Smooth muscle cell (in vitro differentiated cells): Measurements from ENCODE around the gene SELPLG. TPM values are rescaled to one million over a fixed set of nuclear protein-coding genes. Genes with fewer than 3 reads are reported as not detected.

Experiments
- DNase-seq: peaks from one replicate; lab custom pipeline; 2025; ENCODE audit not compliant: unreplicated experiment; lab: John Stamatoyannopoulos, UW
- H2AFZ ChIP-seq: fragments of 200-600 bp; sonication (generic); 2 replicates; pipeline ENCODE4 v1.6.0; 2016; ENCODE audit warnings: antibody characterized with exemption, low read depth, mild to moderate bottlenecking
- H3F3A ChIP-seq: fragments of 200-600 bp; sonication (generic); 2 replicates; pipeline ENCODE4 v1.6.0; 2017; ENCODE audit warnings: antibody characterized with exemption, low read depth
- H3K27ac ChIP-seq: fragments of 200-600 bp; sonication (generic); 2 replicates; pipeline ENCODE4 v1.5.1; 2016; ENCODE audit warnings: low read depth, mild to moderate bottlenecking
- H3K27me3 ChIP-seq: fragments of 200-600 bp; sonication (generic); 2 replicates; pipeline ENCODE4 v1.6.1; 2016; ENCODE audit warnings: low read depth, mild to moderate bottlenecking
- H3K36me3 ChIP-seq: fragments of 200-600 bp; sonication (generic); 2 replicates; pipeline ENCODE4 v1.5.1; 2016; ENCODE audit warnings: low read depth
- H3K4me1 ChIP-seq: fragments of 200-600 bp; sonication (generic); 2 replicates; pipeline ENCODE4 v1.5.1; 2016; ENCODE audit warnings: low read depth
- H3K4me2 ChIP-seq: fragments of 200-600 bp; sonication (generic); 2 replicates; pipeline ENCODE4 v1.6.0; 2016; ENCODE audit warnings: mild to moderate bottlenecking
- H3K4me3 ChIP-seq: fragments of 200-600 bp; sonication (generic); 2 replicates; pipeline ENCODE4 v1.5.1; 2016; ENCODE audit warnings: mild to moderate bottlenecking
- H3K79me2 ChIP-seq: fragments of 200-600 bp; sonication (generic); 2 replicates; pipeline ENCODE4 v1.6.0; 2016; ENCODE audit warnings: low read depth, mild to moderate bottlenecking
- H3K9ac ChIP-seq: fragments of 200-600 bp; sonication (generic); 2 replicates; pipeline ENCODE4 v1.6.0; 2016; ENCODE audit warnings: low read depth
- H3K9me3 ChIP-seq: fragments of 200-600 bp; sonication (generic); replicated peaks from 2 replicates; pipeline ENCODE4 v1.5.1; 2016; ENCODE audit warnings: low read depth
- H4K20me1 ChIP-seq: fragments of 200-600 bp; sonication (generic); 2 replicates; pipeline ENCODE4 v1.6.0; 2016; ENCODE audit warnings: low read depth
- WGBS: methylation state at CpG from one replicate; pipeline ENCODE4 v1.1.7; 2016; ENCODE audit warnings: low lambda C conversion rate; 5-methylcytosine and 5-hydroxymethylcytosine counted together
- polyA plus RNA-seq: library from polyadenylated mRNA; unstranded; fragments of >200 nt; fragmentation: Nextera tagmentation; extraction: Ambion mirVana; gene quantifications from 2 replicates; pipeline ENCODE4 v1.2.1, GENCODE V29; 2016
- total RNA-seq: library from RNA; depleted of rRNA; stranded (reverse); fragments of >200 nt; gene quantifications from 2 replicates; pipeline ENCODE4 v1.2.3, GENCODE V29; 2014
- TF ChIP-seq, protein P1 (sequence below): fragments of 200-600 bp; sonication (generic); IDR thresholded peaks from 2 replicates; pipeline ENCODE4 v1.5.1; 2017; ENCODE audit warnings: borderline replicate concordance, mild to moderate bottlenecking, antibody characterized with exemption; ENCODE audit not compliant: insufficient read depth, poor library complexity, severe bottlenecking

The SELPLG gene
- total and polyA plus RNA-seq, 2 experiments from 2014 or later, result 0.09 to 2.0 TPM

DNA sequence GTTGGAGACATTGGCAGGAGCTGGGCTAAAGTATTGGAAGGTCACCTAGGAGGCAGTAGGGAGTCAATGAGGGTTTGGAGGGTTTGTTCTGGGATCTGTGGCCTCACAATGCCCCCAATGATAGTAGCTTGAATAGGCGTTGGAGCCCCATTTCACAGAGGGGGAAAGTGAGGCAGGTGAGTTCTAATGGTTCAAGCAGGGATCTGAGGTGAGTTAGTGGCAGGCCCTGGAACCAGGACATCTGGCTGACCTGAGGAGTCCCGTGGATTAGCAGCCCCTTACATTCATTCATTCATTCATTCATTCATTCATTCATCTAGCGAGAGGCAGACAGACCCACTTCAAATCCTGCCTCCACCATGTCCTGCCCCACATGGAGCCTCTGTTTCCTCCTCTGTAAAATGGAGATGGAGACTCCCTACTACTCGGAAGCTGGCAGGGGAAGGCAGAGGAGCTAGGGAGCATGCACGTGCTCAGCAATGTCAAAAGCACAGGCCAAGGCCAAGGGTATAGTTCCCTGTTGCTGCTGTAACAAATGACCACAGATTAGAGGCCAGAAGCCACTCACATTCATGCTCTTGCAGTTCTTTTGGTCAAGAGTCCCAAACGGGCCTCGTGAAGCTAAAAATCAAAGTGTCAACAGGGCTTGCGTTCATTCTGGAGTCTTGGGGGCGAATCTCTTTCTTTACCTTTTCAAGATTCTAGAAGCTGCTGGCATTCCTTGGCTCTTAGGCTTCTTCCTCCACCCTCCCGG is 33.6 kb downstream of the SELPLG start:
- H3K27ac ChIP-seq, result no peak overlapping the region
- no peaks in the 10 kb centered on the region for H3K36me3 ChIP-seq
- H3K4me1 ChIP-seq, result no peaks in the 10 kb centered on the region
- no peak overlapping the region for H3K4me3 ChIP-seq
- H3K27me3 ChIP-seq, result no peaks in the 10 kb centered on the region
- DNase-seq, result no peak
- H3F3A ChIP-seq, result no peaks in the 10 kb centered on the region
- H3K9ac ChIP-seq, result no peak overlapping the region
- H3K79me2 ChIP-seq, result peaks cover 30% of the 10 kb centered on the region
- no peak overlapping the region for H2AFZ ChIP-seq
- H4K20me1 ChIP-seq, result no peaks in the 10 kb centered on the region
- no peaks in the 10 kb centered on the region for H3K9me3 ChIP-seq
- TF ChIP-seq, protein P1, sequence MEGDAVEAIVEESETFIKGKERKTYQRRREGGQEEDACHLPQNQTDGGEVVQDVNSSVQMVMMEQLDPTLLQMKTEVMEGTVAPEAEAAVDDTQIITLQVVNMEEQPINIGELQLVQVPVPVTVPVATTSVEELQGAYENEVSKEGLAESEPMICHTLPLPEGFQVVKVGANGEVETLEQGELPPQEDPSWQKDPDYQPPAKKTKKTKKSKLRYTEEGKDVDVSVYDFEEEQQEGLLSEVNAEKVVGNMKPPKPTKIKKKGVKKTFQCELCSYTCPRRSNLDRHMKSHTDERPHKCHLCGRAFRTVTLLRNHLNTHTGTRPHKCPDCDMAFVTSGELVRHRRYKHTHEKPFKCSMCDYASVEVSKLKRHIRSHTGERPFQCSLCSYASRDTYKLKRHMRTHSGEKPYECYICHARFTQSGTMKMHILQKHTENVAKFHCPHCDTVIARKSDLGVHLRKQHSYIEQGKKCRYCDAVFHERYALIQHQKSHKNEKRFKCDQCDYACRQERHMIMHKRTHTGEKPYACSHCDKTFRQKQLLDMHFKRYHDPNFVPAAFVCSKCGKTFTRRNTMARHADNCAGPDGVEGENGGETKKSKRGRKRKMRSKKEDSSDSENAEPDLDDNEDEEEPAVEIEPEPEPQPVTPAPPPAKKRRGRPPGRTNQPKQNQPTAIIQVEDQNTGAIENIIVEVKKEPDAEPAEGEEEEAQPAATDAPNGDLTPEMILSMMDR, result no peak
- no peak overlapping the region for H3K4me2 ChIP-seq
- WGBS, result 95% methylated on average over 10 of the region's 10 CpGs

DNA sequence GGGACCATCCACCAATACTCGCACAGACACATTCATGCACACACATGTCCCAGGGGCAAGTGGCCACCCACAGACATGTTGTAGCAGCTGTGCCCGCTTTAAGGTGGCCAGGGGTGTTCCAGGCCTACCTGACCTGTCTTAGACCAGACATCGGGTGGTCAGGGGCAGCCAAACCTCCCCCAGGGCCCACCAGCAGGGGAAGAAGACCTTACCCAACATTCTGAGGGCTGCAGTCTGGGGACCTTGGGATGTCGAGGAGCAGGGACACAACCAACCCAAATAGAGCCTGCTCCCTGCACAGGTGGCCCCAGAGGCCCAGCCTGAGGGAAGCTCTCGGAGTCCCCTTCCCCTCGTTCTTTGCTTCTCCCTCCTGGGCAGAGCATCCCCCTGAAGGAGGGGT is 34.2 kb downstream of the SELPLG start:
- no peak overlapping the region for H2AFZ ChIP-seq
- no peak overlapping the region for H3K4me2 ChIP-seq
- no peak overlapping the region for H3K9ac ChIP-seq
- 96% methylated on average over 6 of the region's 6 CpGs for WGBS
- H3K79me2 ChIP-seq, result peaks cover 36% of the 10 kb centered on the region
- no peaks in the 10 kb centered on the region for H3K36me3 ChIP-seq
- TF ChIP-seq, protein P1, result no peak
- no peaks in the 10 kb centered on the region for H3K4me1 ChIP-seq
- H3K27me3 ChIP-seq, result no peaks in the 10 kb centered on the region
- H3K4me3 ChIP-seq, result no peak overlapping the region
- no peaks in the 10 kb centered on the region for H3F3A ChIP-seq
- H3K9me3 ChIP-seq, result no peaks in the 10 kb centered on the region
- no peak overlapping the region for H3K27ac ChIP-seq
- DNase-seq, result no peak
- H4K20me1 ChIP-seq, result no peaks in the 10 kb centered on the region

DNA sequence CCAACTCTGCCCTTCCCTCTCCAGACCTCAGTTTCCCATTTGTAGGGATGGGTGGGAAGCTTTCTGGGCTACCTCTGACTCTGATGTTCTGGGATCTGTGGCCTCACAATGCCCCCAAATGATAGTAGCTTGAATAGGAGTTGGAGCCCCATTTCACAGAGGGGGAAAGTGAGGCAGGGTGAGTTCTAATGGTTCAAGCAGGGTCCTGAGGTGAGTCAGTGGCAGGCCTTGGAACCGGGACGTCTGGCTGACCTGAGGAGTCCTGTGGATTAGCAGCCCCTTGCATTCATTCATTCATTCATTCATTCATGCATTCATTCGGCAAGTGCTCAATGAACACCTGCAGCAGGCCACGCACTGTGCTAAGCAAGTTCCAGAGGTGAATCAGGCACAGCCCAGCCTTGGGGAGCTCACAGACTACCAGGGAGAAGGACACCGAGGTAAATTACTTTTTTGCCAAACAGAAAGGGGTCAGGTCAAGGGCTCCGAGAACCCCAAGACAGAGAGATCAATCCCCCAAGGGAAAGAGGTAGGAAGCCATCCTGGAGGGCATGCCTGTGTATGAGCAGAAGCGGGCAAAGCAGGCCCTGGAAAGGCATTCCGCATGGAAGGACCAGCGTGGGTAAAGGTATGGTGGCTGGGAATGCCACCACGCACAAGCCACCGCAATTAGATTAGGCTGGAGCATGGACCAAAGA is 35.0 kb downstream of the SELPLG start:
- no peak for DNase-seq
- H3K4me3 ChIP-seq, result peak overlapping the region; percentile 61
- peak overlapping the region; percentile 31 for H3K27ac ChIP-seq
- TF ChIP-seq, protein P1, result no peak
- H3K9me3 ChIP-seq, result no peaks in the 10 kb centered on the region
- H3F3A ChIP-seq, result no peaks in the 10 kb centered on the region
- H4K20me1 ChIP-seq, result no peaks in the 10 kb centered on the region
- H2AFZ ChIP-seq, result no peak overlapping the region
- peaks cover 38% of the 10 kb centered on the region for H3K79me2 ChIP-seq
- H3K4me1 ChIP-seq, result no peaks in the 10 kb centered on the region
- no peak overlapping the region for H3K9ac ChIP-seq
- no peaks in the 10 kb centered on the region for H3K36me3 ChIP-seq
- H3K27me3 ChIP-seq, result no peaks in the 10 kb centered on the region
- H3K4me2 ChIP-seq, result peak overlapping the region; percentile 85
- WGBS, result 93% methylated on average over 11 of the region's 11 CpGs
